CD4-positive, alpha-beta T cell treated with Interleukin-15 for 4 hours (primary cell): Measurements from ENCODE around the gene ALX1.

Experiments
- DNase-seq: peaks from one replicate; pipeline ENCODE4 v3.0.0-alpha.2; 2020; ENCODE audit warnings: low spot score

Gene ALX1

DNA sequence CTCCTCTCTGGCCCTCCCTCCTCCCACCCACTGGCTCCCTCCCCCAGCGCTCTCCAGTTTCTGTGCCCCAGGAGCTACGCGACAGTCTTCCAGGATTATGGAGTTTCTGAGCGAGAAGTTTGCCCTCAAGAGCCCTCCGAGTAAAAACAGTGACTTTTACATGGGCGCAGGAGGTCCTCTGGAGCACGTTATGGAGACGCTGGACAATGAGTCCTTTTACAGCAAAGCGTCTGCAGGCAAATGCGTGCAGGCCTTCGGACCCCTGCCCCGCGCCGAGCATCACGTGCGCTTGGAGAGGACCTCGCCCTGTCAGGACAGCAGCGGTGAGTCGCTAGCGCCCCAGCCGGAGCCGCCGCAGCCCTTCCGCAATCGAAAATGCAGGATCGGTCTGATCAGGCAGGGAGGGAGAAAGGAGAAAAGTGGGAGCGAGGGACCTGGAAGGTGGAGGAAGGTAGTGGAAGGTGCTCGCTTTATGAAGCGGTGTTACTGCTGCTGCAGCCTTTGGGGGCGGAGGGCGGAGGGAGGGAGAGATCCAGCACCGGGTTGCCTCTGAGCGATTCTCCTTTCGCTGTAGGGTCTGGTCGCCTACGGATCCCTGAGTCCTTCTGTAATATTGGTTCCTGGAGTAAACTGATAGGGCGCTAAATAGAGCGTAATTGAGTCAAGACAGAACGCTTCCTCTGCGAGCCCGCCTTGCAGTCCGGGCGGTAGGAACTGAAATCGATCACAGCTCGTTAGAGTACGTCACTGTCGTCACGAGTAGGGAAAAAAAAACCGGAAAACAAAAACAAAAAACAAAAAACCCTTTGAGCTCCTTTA is at the start of gene ALX1:
Gene ALX1 (plus strand): TSS at position 56 of the 819 bp plus-strand sequence. CDS start 42 bp downstream, at position 98.
- DNase-seq: no peak

DNA sequence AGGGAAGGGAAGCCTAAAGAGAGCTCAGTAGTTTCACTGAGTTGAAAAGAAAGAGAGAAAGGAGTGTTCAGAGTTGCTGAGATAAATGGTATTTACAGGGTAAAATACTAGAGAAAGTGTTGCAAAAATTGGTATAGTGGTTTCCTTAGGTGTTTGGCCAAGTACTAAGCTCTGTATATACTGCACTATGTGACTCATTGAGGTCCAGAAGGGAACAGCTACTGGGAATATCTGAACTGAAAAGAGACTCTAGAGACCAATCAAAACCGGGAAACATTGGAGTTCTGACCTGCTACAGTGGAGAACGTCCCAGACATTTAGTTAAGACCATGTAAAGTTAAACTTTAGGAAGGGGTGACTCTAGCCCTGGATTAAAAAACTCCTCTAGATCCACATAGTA is 42.7 kb upstream of the ALX1 start:
- DNase-seq: no peak

GRCh38 chr12:85244561-85244960 is 35.5 kb upstream of the ALX1 start:
- DNase-seq: no peak

GRCh38 chr12:85253853-85254252 is 26.2 kb upstream of the ALX1 start:
- no peak for DNase-seq

DNA sequence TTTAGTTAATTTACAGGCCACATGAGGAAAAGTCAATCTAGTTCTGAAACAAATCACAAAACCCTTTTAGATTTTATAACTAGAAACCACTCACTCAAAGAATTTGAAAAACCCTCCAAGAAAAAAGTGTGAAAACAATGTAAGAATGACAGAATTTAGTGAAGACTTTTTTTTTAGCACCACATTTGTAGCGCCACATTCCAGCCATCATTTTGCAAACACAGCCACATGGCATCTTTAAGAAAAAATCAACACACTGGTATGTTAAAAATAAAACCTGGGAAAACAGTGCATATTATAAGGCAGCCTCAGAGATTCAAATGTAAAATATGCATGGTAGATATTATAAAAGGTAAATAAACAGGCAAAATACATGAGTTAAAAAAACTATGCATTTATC is 22.3 kb upstream of the ALX1 start:
- no peak for DNase-seq

GRCh38 chr12:85260447-85260846 is 19.6 kb upstream of the ALX1 start:
- no peak for DNase-seq

GRCh38 chr12:85260896-85261295 is 19.1 kb upstream of the ALX1 start:
- no peak for DNase-seq

GRCh38 chr12:85266356-85266755 is 13.7 kb upstream of the ALX1 start:
- no peak for DNase-seq

DNA sequence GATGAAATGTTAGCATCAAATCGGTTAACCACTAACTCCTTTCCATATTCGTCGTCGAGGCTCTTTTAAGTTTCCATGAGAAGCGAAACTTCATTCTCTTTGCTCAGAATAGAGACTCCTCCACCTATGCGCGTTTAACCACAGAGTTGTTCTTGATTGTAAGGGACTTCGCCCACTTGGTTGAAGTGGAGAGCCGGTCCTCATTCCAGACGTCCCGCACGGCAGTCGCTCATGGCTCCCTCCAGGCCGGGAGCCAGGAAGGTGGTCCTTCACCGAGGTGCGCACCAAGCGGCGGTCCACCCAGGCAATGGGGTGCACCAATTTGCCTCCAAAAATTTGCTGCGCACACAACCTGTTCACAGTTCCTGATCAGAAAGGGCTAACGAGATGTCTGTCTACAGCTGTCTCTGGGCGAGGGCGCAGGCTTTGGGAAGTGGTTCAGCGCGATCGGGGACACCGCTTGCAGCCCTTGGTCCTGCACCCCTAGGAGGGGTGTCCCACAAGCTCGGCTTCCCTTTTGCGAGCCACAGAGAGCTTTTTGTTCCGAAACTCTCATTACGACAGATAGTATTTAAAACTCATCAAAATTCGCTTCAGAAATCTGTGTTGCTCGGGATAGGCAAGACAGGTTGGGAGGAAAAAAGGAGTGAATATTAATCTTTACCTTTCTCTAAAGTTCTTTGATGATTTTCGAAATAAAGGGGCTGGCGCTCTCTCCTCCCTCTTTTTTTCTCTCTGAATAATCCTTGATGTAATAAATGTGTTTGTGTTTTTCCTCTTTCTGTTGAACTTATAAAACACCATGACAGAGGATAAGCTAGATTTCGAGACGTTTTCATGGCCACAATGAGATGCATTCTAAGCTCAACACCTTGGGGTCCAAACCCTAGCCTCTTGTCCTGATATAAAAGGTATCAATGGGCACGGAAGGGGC is 6.4 kb upstream of the ALX1 start:
- no peak for DNase-seq

DNA sequence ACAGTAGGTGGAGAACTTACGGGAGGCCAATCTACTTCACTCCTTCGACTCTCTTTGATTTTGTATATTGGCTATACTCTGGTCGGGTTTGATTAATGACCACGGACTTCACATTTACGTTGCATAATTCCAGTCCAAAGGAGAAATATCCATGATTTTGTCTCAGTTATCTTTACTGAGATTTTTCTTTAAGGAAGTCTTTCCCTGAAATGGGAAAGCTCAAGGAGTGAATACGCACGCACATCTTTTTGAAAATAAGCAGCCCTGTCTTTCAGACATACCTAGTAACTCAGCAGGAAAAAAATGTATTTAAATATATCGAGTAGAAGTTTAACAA is 5.7 kb upstream of the ALX1 start:
- no peak for DNase-seq

- DNase-seq: no peak
Measured at GRCh38 chr12:85275374-85275773, 4.6 kb upstream of the ALX1 start.

- DNase-seq: no peak
Measured at GRCh38 chr12:85277191-85277590, 2.8 kb upstream of the ALX1 start.

GRCh38 chr12:85277900-85278597 is 2.0 kb upstream of the ALX1 start:
- DNase-seq: no peak

GRCh38 chr12:85278598-85279448 is 1.2 kb upstream of the ALX1 start:
- no peak for DNase-seq

DNA sequence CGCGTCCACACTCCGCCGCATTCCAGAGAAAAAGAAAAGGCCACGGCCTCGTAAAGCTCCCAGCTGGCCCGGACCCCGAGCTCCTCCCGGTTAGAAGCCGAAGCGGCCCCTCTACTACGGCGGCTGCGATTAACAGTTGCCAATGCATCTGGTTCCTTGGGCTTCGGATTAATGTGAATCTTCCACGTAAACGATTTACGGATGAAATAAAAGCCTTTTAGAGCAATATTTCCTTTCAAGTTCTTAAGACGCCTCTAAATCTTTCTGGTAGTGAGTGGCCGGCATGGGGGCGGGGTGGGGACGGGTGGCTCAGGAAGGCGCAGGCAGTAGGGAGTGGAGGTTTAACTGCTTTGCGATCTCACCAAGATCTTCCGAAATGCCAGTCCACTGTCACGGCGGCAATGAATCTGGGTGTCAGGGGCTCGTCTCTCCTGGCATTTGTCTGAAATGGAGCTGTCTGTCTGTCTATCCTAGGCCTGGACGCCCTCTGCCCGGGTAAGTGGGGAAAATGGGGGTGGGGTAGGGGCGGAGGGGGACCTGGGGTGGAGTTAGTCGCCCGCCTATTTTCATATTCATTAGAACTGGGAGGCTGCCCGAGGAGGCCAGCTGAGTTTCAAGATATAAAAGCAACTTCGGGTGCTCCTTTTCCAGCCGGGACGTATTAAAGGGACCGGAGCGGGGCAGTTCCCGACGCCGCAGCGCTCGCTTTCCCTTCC is 413 bp upstream of the ALX1 start:
- DNase-seq: no peak

- DNase-seq: no peak
Measured at GRCh38 chr12:85280984-85281630, 1.1 kb downstream of the ALX1 start.

DNA sequence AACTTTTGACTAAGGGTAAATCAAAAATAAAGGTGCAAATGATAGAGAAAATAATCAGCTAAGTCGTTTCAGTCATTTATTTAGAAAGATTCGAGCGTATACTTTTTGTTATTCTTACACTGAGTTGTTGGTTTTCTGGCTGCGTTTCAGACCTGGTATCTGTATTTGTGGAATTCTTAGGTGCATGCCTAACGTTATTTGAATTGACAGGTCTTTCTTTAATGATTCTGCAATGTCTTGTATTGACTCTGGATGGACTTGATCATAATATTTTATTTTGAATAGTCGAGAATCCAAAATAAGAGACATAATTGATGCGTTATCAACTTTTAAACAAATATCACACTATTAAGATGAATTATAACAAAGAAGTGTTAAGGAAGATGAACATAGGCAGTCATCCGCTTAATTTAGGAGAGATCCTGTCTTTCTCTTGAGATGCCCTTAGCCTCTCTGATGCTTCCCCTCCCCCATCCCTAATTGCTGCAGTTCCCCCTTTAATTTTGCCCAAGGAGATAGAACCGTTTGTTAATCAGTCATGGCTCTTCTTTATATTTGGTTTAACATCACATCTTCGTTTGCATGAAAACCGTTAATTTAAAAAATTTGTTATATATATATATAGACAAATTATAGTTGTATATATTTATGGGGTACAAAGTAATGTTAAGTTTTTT is 1.8 kb downstream of the ALX1 start:
- DNase-seq: no peak

- no peak for DNase-seq
Measured at GRCh38 chr12:85283560-85283959, 3.5 kb downstream of the ALX1 start.

GRCh38 chr12:85296362-85296761 is 16.3 kb downstream of the ALX1 start:
- no peak for DNase-seq

GRCh38 chr12:85299053-85299452 is 19.0 kb downstream of the ALX1 start:
- no peak for DNase-seq
